ENCODE results near the gene PAXIP1. TPM values are rescaled to one million over a fixed set of nuclear protein-coding genes. Genes with fewer than 3 reads are reported as not detected.

PAXIP1 gene
- total RNA-seq: 6.2 and 9.0 TPM in 2 replicates

GRCh38 chr7:155003092-155003375 is at the start of gene PAXIP1:
PAXIP1 (minus strand) TSS chr7:155003124; CDS start chr7:155002929, 195 bp downstream.

Other genes starting within 250 kb of the PAXIP1 start
- gene HTR5A, start 67.2 kb upstream of the PAXIP1 start, total RNA-seq: not detected in 2 replicates

Data from smooth muscle cell of the umbilical artery (primary cell).